Tibial nerve (tissue), 4 donors: ENCODE results near the gene EYA3. TPM values are rescaled to one million over a fixed set of nuclear protein-coding genes. Genes with fewer than 3 reads are reported as not detected.
"Not testable (repeated sequence)": the region's sequence is repeated elsewhere in the genome, so short reads cannot be mapped to it uniquely, and the experiment has no call there.

Experiments used
- DNase-seq, 2 donors: peaks; one replicate each; pipeline ENCODE4 v3.0.0-alpha.2; 2019; ENCODE audit warnings: low spot score in 2 of 2
- H3K27ac ChIP-seq, 4 donors: fragments of 200-600 bp; sonication (generic) in 3 of 4; one replicate each; pipeline ENCODE4 v1.5.1; 2017 to 2019; ENCODE audit warnings: mild to moderate bottlenecking in 1 of 4
- H3K27me3 ChIP-seq, 2 donors: fragments of 200-600 bp; sonication (generic) in 1 of 2; one replicate each; pipeline versions ENCODE4 v1.5.1 to v1.6.0; 2017 to 2019
- H3K36me3 ChIP-seq, 3 donors: fragments of 200-600 bp; sonication (generic); one replicate each; pipeline ENCODE4 v1.5.1; 2018 to 2019
- H3K4me1 ChIP-seq, 4 donors: fragments of 200-600 bp; sonication (generic) in 3 of 4; one replicate each; pipeline ENCODE4 v1.5.1; 2017 to 2019
- H3K4me3 ChIP-seq, 4 donors: fragments of 200-600 bp; sonication (generic) in 3 of 4; one replicate each; pipeline ENCODE4 v1.5.1; 2017 to 2019; ENCODE audit warnings: mild to moderate bottlenecking in 1 of 4, moderate library complexity in 1 of 4
- H3K9me3 ChIP-seq, 4 donors: fragments of 200-600 bp; sonication (generic) in 3 of 4; one replicate each; pipeline ENCODE4 v1.5.1; 2017 to 2019
- EP300 ChIP-seq, 2 donors: sonication (generic); formaldehyde crosslinking; IDR thresholded peaks; one replicate each; pipeline ENCODE4 v1.6.1; 2017; ENCODE audit warnings: antibody characterized with exemption in 2 of 2, mild to moderate bottlenecking in 1 of 2
- POLR2A ChIP-seq, 2 donors: fragments of 450-650 bp; IDR thresholded peaks; one replicate each; pipeline ENCODE4 v1.6.1; 2017; ENCODE audit warnings: antibody characterized with exemption in 2 of 2, mild to moderate bottlenecking in 2 of 2, moderate library complexity in 2 of 2
- WGBS, 2 donors: methylation state at CpG; one replicate each; pipeline ENCODE4 v1.1.5; 2018; 5-methylcytosine and 5-hydroxymethylcytosine counted together
- total RNA-seq, 4 donors: library from RNA; depleted of rRNA; stranded (reverse); fragments of >200 nt; gene quantifications; one replicate each; pipeline ENCODE4 v1.1.0, GENCODE V29; 2016
- TF ChIP-seq, protein P1 (sequence below), 5 experiments: fragments of 200-600 bp in 3 of 5; fragments of 450-650 bp in 2 of 5; sonication (generic) in 3 of 5; IDR thresholded peaks; one replicate each; pipeline ENCODE4 v1.5.1; 2016 to 2019; ENCODE audit warnings: antibody characterized with exemption in 5 of 5, mild to moderate bottlenecking in 3 of 5, moderate library complexity in 2 of 5

Gene EYA3
- total RNA-seq, 4 donors from 2014 or later = 9.2 to 17.6 (median 14.6) TPM

DNA sequence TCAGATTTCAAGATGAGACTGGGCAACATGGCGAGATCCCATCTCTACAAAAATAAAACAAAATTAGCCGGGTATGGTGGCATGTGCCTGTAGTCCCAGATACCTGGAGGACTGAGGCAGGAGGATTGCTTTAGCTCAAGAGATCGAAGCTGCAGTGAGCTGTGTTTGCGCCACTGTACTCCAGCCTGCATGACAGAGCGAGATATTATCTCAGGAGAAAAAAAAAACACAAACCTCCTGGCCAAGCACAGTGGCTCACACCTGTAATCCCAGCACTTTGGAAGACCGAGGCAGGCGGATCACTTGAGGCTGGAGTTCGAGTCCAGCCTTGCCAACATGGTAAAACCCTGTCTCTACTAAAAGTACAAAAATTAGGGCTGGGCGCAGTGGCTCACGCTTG lies 85.8 kb downstream of the EYA3 start:
- no peak for DNase-seq
- H3K36me3 ChIP-seq = peaks cover 0 to 84% (median 10%) of the 10 kb centered on the region in 3 donors
- 96 to 97% methylated on average over 10 of the region's 10 CpGs for WGBS, 2 donors
- no peak overlapping the region for H3K4me3 ChIP-seq
- no peaks in the 10 kb centered on the region for H3K27me3 ChIP-seq
- no peaks in the 10 kb centered on the region for H3K4me1 ChIP-seq
- no peak overlapping the region for H3K27ac ChIP-seq
- no peaks in the 10 kb centered on the region for H3K9me3 ChIP-seq
- TF ChIP-seq POLR2A (IDR thresholded peaks at IDR 0.05) (no peak), EP300 (IDR thresholded peaks at IDR 0.05) (no peak)
- TF ChIP-seq, protein P1, sequence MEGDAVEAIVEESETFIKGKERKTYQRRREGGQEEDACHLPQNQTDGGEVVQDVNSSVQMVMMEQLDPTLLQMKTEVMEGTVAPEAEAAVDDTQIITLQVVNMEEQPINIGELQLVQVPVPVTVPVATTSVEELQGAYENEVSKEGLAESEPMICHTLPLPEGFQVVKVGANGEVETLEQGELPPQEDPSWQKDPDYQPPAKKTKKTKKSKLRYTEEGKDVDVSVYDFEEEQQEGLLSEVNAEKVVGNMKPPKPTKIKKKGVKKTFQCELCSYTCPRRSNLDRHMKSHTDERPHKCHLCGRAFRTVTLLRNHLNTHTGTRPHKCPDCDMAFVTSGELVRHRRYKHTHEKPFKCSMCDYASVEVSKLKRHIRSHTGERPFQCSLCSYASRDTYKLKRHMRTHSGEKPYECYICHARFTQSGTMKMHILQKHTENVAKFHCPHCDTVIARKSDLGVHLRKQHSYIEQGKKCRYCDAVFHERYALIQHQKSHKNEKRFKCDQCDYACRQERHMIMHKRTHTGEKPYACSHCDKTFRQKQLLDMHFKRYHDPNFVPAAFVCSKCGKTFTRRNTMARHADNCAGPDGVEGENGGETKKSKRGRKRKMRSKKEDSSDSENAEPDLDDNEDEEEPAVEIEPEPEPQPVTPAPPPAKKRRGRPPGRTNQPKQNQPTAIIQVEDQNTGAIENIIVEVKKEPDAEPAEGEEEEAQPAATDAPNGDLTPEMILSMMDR (IDR thresholded peaks at IDR 0.05) = no peak

DNA sequence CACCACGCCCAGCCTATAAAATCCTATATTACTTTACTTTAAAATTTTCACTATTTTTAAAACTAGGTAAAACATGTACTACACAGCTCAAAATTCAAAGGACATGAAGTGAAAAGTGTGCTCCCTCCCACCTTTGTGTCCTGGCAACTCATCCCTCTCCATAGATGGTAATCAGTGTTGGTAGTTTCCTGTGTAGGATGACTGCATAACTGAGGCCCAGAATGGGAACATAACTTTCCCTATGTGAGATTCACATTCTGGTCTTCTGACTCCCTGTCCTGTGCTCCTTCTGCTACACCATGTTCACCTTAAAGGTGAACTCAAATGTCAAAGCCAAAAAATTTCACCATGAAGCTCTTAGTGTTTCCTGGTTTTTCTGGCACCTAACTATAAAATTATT lies 89.4 kb downstream of the EYA3 start:
- H3K27me3 ChIP-seq = no peaks in the 10 kb centered on the region
- TF ChIP-seq POLR2A (IDR thresholded peaks at IDR 0.05) = no peak
- TF ChIP-seq, protein P1 (IDR thresholded peaks at IDR 0.05) = no peak
- no peak for TF ChIP-seq EP300 (IDR thresholded peaks at IDR 0.05)
- H3K36me3 ChIP-seq = peaks cover 0 to 95% (median 25%) of the 10 kb centered on the region in 3 donors
- H3K27ac ChIP-seq = no peak overlapping the region
- no peak for DNase-seq
- no peak overlapping the region for H3K4me3 ChIP-seq
- H3K9me3 ChIP-seq = no peaks in the 10 kb centered on the region
- WGBS, 2 donors = 94 to 96% methylated on average over 1 of the region's 1 CpG
- H3K4me1 ChIP-seq = no peaks in the 10 kb centered on the region

DNA sequence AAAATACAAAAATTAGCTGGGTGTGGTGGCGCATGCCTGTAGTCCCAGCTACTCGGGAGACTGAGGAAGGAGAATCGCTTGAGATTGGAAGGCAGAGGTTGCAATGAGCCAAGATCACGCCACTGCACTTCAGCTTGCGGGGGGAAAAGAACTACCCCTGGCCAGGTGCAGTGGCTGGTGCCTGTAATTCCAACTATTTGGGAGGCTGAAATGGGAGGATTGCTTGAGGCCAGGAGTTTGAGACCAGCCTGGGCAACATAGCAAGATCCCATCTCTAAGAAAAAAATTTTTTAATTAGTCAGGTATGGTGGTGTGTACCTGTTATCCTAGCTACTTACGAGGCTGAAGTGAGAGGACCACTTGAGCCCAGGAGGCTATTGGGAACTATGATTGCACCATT lies 93.9 kb downstream of the EYA3 start:
- not testable (repeated sequence) for H3K4me1 ChIP-seq, H3K4me3 ChIP-seq, H3K9me3 ChIP-seq, H3K27ac ChIP-seq, DNase-seq, H3K27me3 ChIP-seq
- H3K36me3 ChIP-seq = peaks cover 2 to 94% (median 27%) of the 10 kb centered on the region in 3 donors
- 95 to 96% methylated on average over 6 of the region's 6 CpGs for WGBS, 2 donors

- 65 to 78% methylated on average over 1 of the region's 1 CpG for WGBS, 2 donors
- H3K4me1 ChIP-seq = no peaks in the 10 kb centered on the region
- TF ChIP-seq EP300 (IDR thresholded peaks at IDR 0.05) (no peak), POLR2A (IDR thresholded peaks at IDR 0.05) (no peak)
- TF ChIP-seq, protein P1 (IDR thresholded peaks at IDR 0.05) = no peak
- H3K9me3 ChIP-seq = no peaks in the 10 kb centered on the region
- peaks cover 2 to 94% (median 29%) of the 10 kb centered on the region in 3 donors for H3K36me3 ChIP-seq
- H3K27ac ChIP-seq = no peak overlapping the region
- no peaks in the 10 kb centered on the region for H3K27me3 ChIP-seq
- no peak overlapping the region for H3K4me3 ChIP-seq
- DNase-seq = no peak
Observed at GRCh38 chr1:27994060-27994459, 94.3 kb downstream of the EYA3 start.

- Histone ChIP-seq H3K4me3 (no peak overlapping the region), H3K27me3 (no peaks in the 10 kb centered on the region), H3K36me3 (peaks cover 2 to 94% (median 28%) of the 10 kb centered on the region in 3 donors), H3K27ac (no peak overlapping the region), H3K9me3 (no peaks in the 10 kb centered on the region), H3K4me1 (no peaks in the 10 kb centered on the region)
- WGBS, 2 donors = 58 to 71% methylated on average over 3 of the region's 3 CpGs
- DNase-seq = no peak
- TF ChIP-seq POLR2A (IDR thresholded peaks at IDR 0.05) (no peak), EP300 (IDR thresholded peaks at IDR 0.05) (no peak)
- TF ChIP-seq, protein P1 (IDR thresholded peaks at IDR 0.05) = no peak
Observed at GRCh38 chr1:27993241-27993640, 95.2 kb downstream of the EYA3 start.

DNA sequence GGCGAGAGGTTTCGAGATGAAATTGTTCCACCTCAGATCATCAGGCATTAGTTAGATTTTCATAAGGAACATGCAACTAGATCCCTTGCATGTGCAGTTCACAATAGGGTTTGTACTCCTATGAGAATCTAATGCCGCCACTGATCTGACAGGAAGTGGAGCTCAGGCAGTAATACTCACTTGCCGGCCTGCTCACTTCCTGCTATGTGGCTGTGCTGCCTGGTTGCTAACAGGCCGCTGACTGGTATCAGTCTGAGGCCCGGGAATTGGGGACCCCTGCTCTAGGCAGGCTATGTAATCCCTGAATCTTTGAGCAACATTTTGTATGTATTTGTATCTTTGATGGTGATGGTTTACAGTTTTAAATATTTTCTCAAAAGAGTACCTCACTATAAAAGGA lies 96.1 kb downstream of the EYA3 start:
- DNase-seq = no peak

More for the DNA sequence above, 96.1 kb downstream of the EYA3 start:
- H3K27me3 ChIP-seq = no peaks in the 10 kb centered on the region
- no peak overlapping the region for H3K27ac ChIP-seq
- WGBS, 2 donors = 66% methylated on average over 6 of the region's 6 CpGs
- no peak for TF ChIP-seq POLR2A (IDR thresholded peaks at IDR 0.05)
- no peak for TF ChIP-seq EP300 (IDR thresholded peaks at IDR 0.05)
- TF ChIP-seq, protein P1 (IDR thresholded peaks at IDR 0.05) = no peak
- no peak overlapping the region for H3K4me3 ChIP-seq
- no peaks in the 10 kb centered on the region for H3K9me3 ChIP-seq
- H3K4me1 ChIP-seq = no peaks in the 10 kb centered on the region
- H3K36me3 ChIP-seq = peaks cover 2 to 94% (median 22%) of the 10 kb centered on the region in 3 donors
